ENCODE results near the gene TJP1.

Gene TJP1

GRCh38 chr15:29713784-29714183, 108.5 kb downstream of the TJP1 start:
- Histone ChIP-seq H3K27ac (ENCODE audit: insufficient read depth, low read depth, low read length, poor library complexity, severe bottlenecking) (no peak overlapping the region), H3K36me3 (ENCODE audit: control insufficient read depth, insufficient read depth, low read length) (peaks cover 51% of the 10 kb centered on the region), H3K4me3 (ENCODE audit: insufficient read depth, low read depth, low read length) (no peak overlapping the region), H3K27me3 (ENCODE audit: control insufficient read depth, insufficient read depth, low read length, poor library complexity, severe bottlenecking) (no peaks in the 10 kb centered on the region), H3K9me3 (ENCODE audit: control insufficient read depth, low read length) (no peaks in the 10 kb centered on the region), H3K4me1 (ENCODE audit: control insufficient read depth, insufficient read depth, low read length) (no peaks in the 10 kb centered on the region)

GRCh38 chr15:29712149-29712885, 110.0 kb downstream of the TJP1 start:
- no peaks in the 10 kb centered on the region for H3K9me3 ChIP-seq (ENCODE audit: control insufficient read depth, low read length)
- H3K4me1 ChIP-seq (ENCODE audit: control insufficient read depth, insufficient read depth, low read length), result no peaks in the 10 kb centered on the region
- H3K4me3 ChIP-seq (ENCODE audit: insufficient read depth, low read depth, low read length), result no peak overlapping the region
- 97% methylated on average over 3 of the region's 3 CpGs for WGBS, 2 experiments
- H3K27ac ChIP-seq (ENCODE audit: insufficient read depth, low read depth, low read length, poor library complexity, severe bottlenecking), result no peak overlapping the region
- H3K36me3 ChIP-seq (ENCODE audit: control insufficient read depth, insufficient read depth, low read length), result peaks cover 47% of the 10 kb centered on the region
- no peaks in the 10 kb centered on the region for H3K27me3 ChIP-seq (ENCODE audit: control insufficient read depth, insufficient read depth, low read length, poor library complexity, severe bottlenecking)

GRCh38 chr15:29711531-29711930, 110.7 kb downstream of the TJP1 start:
- Histone ChIP-seq H3K4me3 (ENCODE audit: insufficient read depth, low read depth, low read length) (no peak overlapping the region), H3K9me3 (ENCODE audit: control insufficient read depth, low read length) (no peaks in the 10 kb centered on the region), H3K36me3 (ENCODE audit: control insufficient read depth, insufficient read depth, low read length) (peaks cover 50% of the 10 kb centered on the region), H3K4me1 (ENCODE audit: control insufficient read depth, insufficient read depth, low read length) (no peaks in the 10 kb centered on the region), H3K27ac (ENCODE audit: insufficient read depth, low read depth, low read length, poor library complexity, severe bottlenecking) (no peak overlapping the region), H3K27me3 (ENCODE audit: control insufficient read depth, insufficient read depth, low read length, poor library complexity, severe bottlenecking) (no peaks in the 10 kb centered on the region)
- 95 to 96% methylated on average over 8 of the region's 8 CpGs for WGBS, 2 experiments

GRCh38 chr15:29708519-29708918, 113.7 kb downstream of the TJP1 start:
- H3K36me3 ChIP-seq (ENCODE audit: control insufficient read depth, insufficient read depth, low read length), result peaks cover 48% of the 10 kb centered on the region
- WGBS, 2 experiments, result 91 to 98% methylated on average over 4 of the region's 4 CpGs
- no peaks in the 10 kb centered on the region for H3K9me3 ChIP-seq (ENCODE audit: control insufficient read depth, low read length)

GRCh38 chr15:29704950-29705597, 117.2 kb downstream of the TJP1 start:
- 97 to 98% methylated on average over 6 of the region's 6 CpGs for whole genome bisulfite sequencing, 2 experiments
- Histone ChIP-seq H3K9me3 (ENCODE audit: control insufficient read depth, low read length) (no peaks in the 10 kb centered on the region), H3K4me3 (ENCODE audit: insufficient read depth, low read depth, low read length) (no peak overlapping the region), H3K4me1 (ENCODE audit: control insufficient read depth, insufficient read depth, low read length) (no peaks in the 10 kb centered on the region), H3K27me3 (ENCODE audit: control insufficient read depth, insufficient read depth, low read length, poor library complexity, severe bottlenecking) (no peaks in the 10 kb centered on the region), H3K36me3 (ENCODE audit: control insufficient read depth, insufficient read depth, low read length) (peaks cover 51% of the 10 kb centered on the region), H3K27ac (ENCODE audit: insufficient read depth, low read depth, low read length, poor library complexity, severe bottlenecking) (no peak overlapping the region)

More at GRCh38 chr15:29708519-29708918, 113.7 kb downstream of the TJP1 start:
- H3K27me3 ChIP-seq (ENCODE audit: control insufficient read depth, insufficient read depth, low read length, poor library complexity, severe bottlenecking), result no peaks in the 10 kb centered on the region
- H3K4me3 ChIP-seq (ENCODE audit: insufficient read depth, low read depth, low read length), result no peak overlapping the region
- no peaks in the 10 kb centered on the region for H3K4me1 ChIP-seq (ENCODE audit: control insufficient read depth, insufficient read depth, low read length)
- no peak overlapping the region for H3K27ac ChIP-seq (ENCODE audit: insufficient read depth, low read depth, low read length, poor library complexity, severe bottlenecking)

- Histone ChIP-seq H3K36me3 (ENCODE audit: control insufficient read depth, insufficient read depth, low read length) (peaks cover 29% of the 10 kb centered on the region), H3K9me3 (ENCODE audit: control insufficient read depth, low read length) (no peaks in the 10 kb centered on the region), H3K27ac (ENCODE audit: insufficient read depth, low read depth, low read length, poor library complexity, severe bottlenecking) (no peak overlapping the region), H3K4me3 (ENCODE audit: insufficient read depth, low read depth, low read length) (no peak overlapping the region), H3K4me1 (ENCODE audit: control insufficient read depth, insufficient read depth, low read length) (no peaks in the 10 kb centered on the region), H3K27me3 (ENCODE audit: control insufficient read depth, insufficient read depth, low read length, poor library complexity, severe bottlenecking) (no peaks in the 10 kb centered on the region)
- WGBS, 2 experiments, result 94 to 97% methylated on average over 4 to 5 of the region's 5 CpGs
Observed at GRCh38 chr15:29701151-29701550, 121.1 kb downstream of the TJP1 start.

- Histone ChIP-seq H3K27me3 (ENCODE audit: control insufficient read depth, insufficient read depth, low read length, poor library complexity, severe bottlenecking) (no peaks in the 10 kb centered on the region), H3K4me1 (ENCODE audit: control insufficient read depth, insufficient read depth, low read length) (no peaks in the 10 kb centered on the region), H3K36me3 (ENCODE audit: control insufficient read depth, insufficient read depth, low read length) (peaks cover 25% of the 10 kb centered on the region), H3K9me3 (ENCODE audit: control insufficient read depth, low read length) (no peaks in the 10 kb centered on the region), H3K4me3 (ENCODE audit: insufficient read depth, low read depth, low read length) (no peak overlapping the region), H3K27ac (ENCODE audit: insufficient read depth, low read depth, low read length, poor library complexity, severe bottlenecking) (no peak overlapping the region)
- 85 to 100% methylated on average over 2 to 3 of the region's 3 CpGs for WGBS, 2 experiments
Observed at GRCh38 chr15:29700296-29700695, 122.0 kb downstream of the TJP1 start.

GRCh38 chr15:29699791-29700190, 122.5 kb downstream of the TJP1 start:
- no peaks in the 10 kb centered on the region for H3K27me3 ChIP-seq (ENCODE audit: control insufficient read depth, insufficient read depth, low read length, poor library complexity, severe bottlenecking)
- H3K36me3 ChIP-seq (ENCODE audit: control insufficient read depth, insufficient read depth, low read length), result peaks cover 20% of the 10 kb centered on the region
- no peaks in the 10 kb centered on the region for H3K4me1 ChIP-seq (ENCODE audit: control insufficient read depth, insufficient read depth, low read length)
- H3K4me3 ChIP-seq (ENCODE audit: insufficient read depth, low read depth, low read length), result no peak overlapping the region
- H3K27ac ChIP-seq (ENCODE audit: insufficient read depth, low read depth, low read length, poor library complexity, severe bottlenecking), result no peak overlapping the region
- WGBS, 2 experiments, result 97 to 98% methylated on average over 8 of the region's 8 CpGs
- H3K9me3 ChIP-seq (ENCODE audit: control insufficient read depth, low read length), result no peaks in the 10 kb centered on the region

- no peak overlapping the region for H3K4me3 ChIP-seq (ENCODE audit: insufficient read depth, low read depth, low read length)
- H3K36me3 ChIP-seq (ENCODE audit: control insufficient read depth, insufficient read depth, low read length), result peaks cover 17% of the 10 kb centered on the region
- 91 to 93% methylated on average over 12 of the region's 12 CpGs for WGBS, 2 experiments
- no peaks in the 10 kb centered on the region for H3K9me3 ChIP-seq (ENCODE audit: control insufficient read depth, low read length)
- H3K27me3 ChIP-seq (ENCODE audit: control insufficient read depth, insufficient read depth, low read length, poor library complexity, severe bottlenecking), result no peaks in the 10 kb centered on the region
- H3K27ac ChIP-seq (ENCODE audit: insufficient read depth, low read depth, low read length, poor library complexity, severe bottlenecking), result no peak overlapping the region
- H3K4me1 ChIP-seq (ENCODE audit: control insufficient read depth, insufficient read depth, low read length), result no peaks in the 10 kb centered on the region
Observed at GRCh38 chr15:29698030-29698701, 124.1 kb downstream of the TJP1 start.

GRCh38 chr15:29696950-29697738, 125.1 kb downstream of the TJP1 start:
- no peaks in the 10 kb centered on the region for H3K9me3 ChIP-seq (ENCODE audit: control insufficient read depth, low read length)
- no peak overlapping the region for H3K27ac ChIP-seq (ENCODE audit: insufficient read depth, low read depth, low read length, poor library complexity, severe bottlenecking)
- H3K4me3 ChIP-seq (ENCODE audit: insufficient read depth, low read depth, low read length), result no peak overlapping the region
- whole genome bisulfite sequencing, 2 experiments, result 91 to 93% methylated on average over 15 of the region's 15 CpGs
- H3K4me1 ChIP-seq (ENCODE audit: control insufficient read depth, insufficient read depth, low read length), result no peaks in the 10 kb centered on the region
- H3K27me3 ChIP-seq (ENCODE audit: control insufficient read depth, insufficient read depth, low read length, poor library complexity, severe bottlenecking), result no peaks in the 10 kb centered on the region
- peaks cover 11% of the 10 kb centered on the region for H3K36me3 ChIP-seq (ENCODE audit: control insufficient read depth, insufficient read depth, low read length)

Data from ectodermal cell (in vitro differentiated cells).